Measurements from ENCODE around the gene CCDC88C. TPM values are rescaled to one million over a fixed set of nuclear protein-coding genes. Genes with fewer than 3 reads are reported as not detected.

The CCDC88C gene
- polyA plus RNA-seq, 1 donor (not counting 4 experiments of a cell fraction or from before 2014, with no cell fraction given), result 2.4 TPM

DNA sequence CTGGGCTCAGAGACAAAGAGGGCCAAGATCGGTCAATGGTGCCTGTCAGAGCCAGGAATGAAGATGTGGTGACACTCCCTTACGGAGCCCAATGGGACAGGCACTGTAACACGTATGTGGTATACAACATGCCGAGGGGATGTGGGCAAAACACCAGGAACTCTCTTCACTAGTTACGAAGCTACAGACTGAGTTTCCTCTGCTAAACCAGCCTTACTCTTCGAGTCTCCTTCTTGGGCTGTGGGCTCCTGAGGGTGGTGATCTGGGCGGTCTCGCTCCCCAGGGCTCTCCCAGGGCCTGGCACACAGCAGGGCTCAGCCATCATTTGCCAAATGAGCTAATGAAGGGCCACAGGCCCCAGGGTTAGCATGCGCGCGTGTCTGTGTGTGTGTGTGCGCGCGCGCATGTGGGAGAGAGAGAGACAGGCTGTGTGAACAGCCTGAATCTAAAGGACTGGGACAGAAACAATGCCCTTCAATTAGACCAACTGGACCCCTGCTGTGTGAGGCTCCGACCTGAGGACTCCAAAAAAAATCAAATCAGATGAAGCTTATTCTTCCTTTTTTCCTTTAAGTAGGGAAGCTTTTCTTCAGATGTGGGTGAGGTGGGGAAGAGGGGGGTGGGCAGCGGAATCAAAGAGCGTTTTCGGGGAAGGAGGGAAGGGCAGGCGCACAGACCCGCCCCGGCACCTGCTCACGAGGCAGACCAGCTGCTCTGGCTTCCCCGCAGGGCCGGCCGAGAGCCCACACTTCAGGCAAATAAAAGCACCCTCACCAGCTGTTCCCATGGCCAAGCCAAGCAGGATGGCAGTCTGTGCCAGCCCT lies 42.5 kb downstream of the CCDC88C start:
- DNase-seq (ENCODE audit: low read depth, low spot score), result no peak
- dilution Hi-C loops (cut with MboI; ENCODE audit: extremely low pct_ligation_motif_present, low sequenced_read_pairs), result no loop called here
- Histone ChIP-seq H3K4me3 (ENCODE audit: control insufficient read depth in 2 of 3, extremely low read depth in 1 of 3, insufficient read depth in 2 of 3, low read depth in 1 of 3, low read length in 3 of 3) (no peak overlapping the region), H3K36me3 (ENCODE audit: control insufficient read depth in 2 of 2, extremely low read depth in 1 of 2, insufficient read depth in 2 of 2, low read length in 2 of 2) (no peaks in the 10 kb centered on the region), H3K27ac (ENCODE audit: control insufficient read depth, insufficient read depth, low read length) (no peak overlapping the region), H3K4me1 (ENCODE audit: control insufficient read depth, extremely low read depth, insufficient read depth, low read length) (peaks cover 17% of the 10 kb centered on the region), H3K9me1 (ENCODE audit: control insufficient read depth, extremely low read depth, insufficient read depth, low read length) (no peaks in the 10 kb centered on the region), H3K27me3 (ENCODE audit: control insufficient read depth, extremely low read depth, insufficient read depth, low read length) (no peaks in the 10 kb centered on the region), H3K4me2 (ENCODE audit: control insufficient read depth, extremely low read depth, insufficient read depth, low read depth, low read length) (no peak overlapping the region), H3K79me2 (ENCODE audit: control insufficient read depth, insufficient read depth, low read length) (no peaks in the 10 kb centered on the region), H2AFZ (ENCODE audit: control insufficient read depth, low read length) (no peak overlapping the region), H4K20me1 (ENCODE audit: control insufficient read depth, extremely low read depth, insufficient read depth, low read length) (no peaks in the 10 kb centered on the region), H3K9ac (ENCODE audit: control insufficient read depth, extremely low read depth, insufficient read depth, low read length) (no peak overlapping the region), H3K9me3 (ENCODE audit: control insufficient read depth, low read depth, low read length) (no peaks in the 10 kb centered on the region)
- TF ChIP-seq EZH2 (IDR thresholded peaks at IDR 0.05; ENCODE audit: low read length) (no peak), CTCF (optimal IDR thresholded peaks at IDR 0.05 in 1 of 3, IDR thresholded peaks at IDR 0.05 in 1 of 3, conservative IDR thresholded peaks at IDR 0.05 in 1 of 3; ENCODE audit: extremely low read depth in 1 of 3, insufficient read depth in 2 of 3, low read length in 3 of 3) (no peak)
- no peak for FAIRE-seq

GRCh38 chr14:91374287-91374878 lies 43.2 kb downstream of the CCDC88C start:
- no peak overlapping the region for H3K4me3 ChIP-seq (ENCODE audit: control insufficient read depth in 2 of 3, extremely low read depth in 1 of 3, insufficient read depth in 2 of 3, low read depth in 1 of 3, low read length in 3 of 3)
- H4K20me1 ChIP-seq (ENCODE audit: control insufficient read depth, extremely low read depth, insufficient read depth, low read length), result no peaks in the 10 kb centered on the region
- H3K4me2 ChIP-seq (ENCODE audit: control insufficient read depth, extremely low read depth, insufficient read depth, low read depth, low read length), result no peak overlapping the region
- no peak overlapping the region for H2AFZ ChIP-seq (ENCODE audit: control insufficient read depth, low read length)
- no peaks in the 10 kb centered on the region for H3K9me3 ChIP-seq (ENCODE audit: control insufficient read depth, low read depth, low read length)
- H3K27ac ChIP-seq (ENCODE audit: control insufficient read depth, insufficient read depth, low read length), result no peak overlapping the region
- H3K79me2 ChIP-seq (ENCODE audit: control insufficient read depth, insufficient read depth, low read length), result no peaks in the 10 kb centered on the region
- no peaks in the 10 kb centered on the region for H3K9me1 ChIP-seq (ENCODE audit: control insufficient read depth, extremely low read depth, insufficient read depth, low read length)
- H3K4me1 ChIP-seq (ENCODE audit: control insufficient read depth, extremely low read depth, insufficient read depth, low read length), result peaks cover 24% of the 10 kb centered on the region
- TF ChIP-seq EZH2 (IDR thresholded peaks at IDR 0.05; ENCODE audit: low read length), result no peak
- TF ChIP-seq CTCF (optimal IDR thresholded peaks at IDR 0.05 in 1 of 3, IDR thresholded peaks at IDR 0.05 in 1 of 3, conservative IDR thresholded peaks at IDR 0.05 in 1 of 3; ENCODE audit: extremely low read depth in 1 of 3, insufficient read depth in 2 of 3, low read length in 3 of 3), result no peak
- no peaks in the 10 kb centered on the region for H3K36me3 ChIP-seq (ENCODE audit: control insufficient read depth in 2 of 2, extremely low read depth in 1 of 2, insufficient read depth in 2 of 2, low read length in 2 of 2)
- no peaks in the 10 kb centered on the region for H3K27me3 ChIP-seq (ENCODE audit: control insufficient read depth, extremely low read depth, insufficient read depth, low read length)
- no peak overlapping the region for H3K9ac ChIP-seq (ENCODE audit: control insufficient read depth, extremely low read depth, insufficient read depth, low read length)
- DNase-seq (ENCODE audit: low read depth, low spot score), result no peak
- dilution Hi-C loops (cut with MboI; ENCODE audit: extremely low pct_ligation_motif_present, low sequenced_read_pairs), result no loop called here
- FAIRE-seq, result no peak

Measured in keratinocyte (primary cell).